GM19395 (cell line): ENCODE measurements around the gene HIF3A.

Experiments
- ATAC-seq: cut with Tn5 transposase; IDR thresholded peaks from one replicate; pipeline ENCODE4 v1.9.1; 2021; ENCODE audit warnings: mild to moderate bottlenecking, moderate library complexity; ENCODE audit not compliant: unreplicated experiment

HIF3A gene

DNA sequence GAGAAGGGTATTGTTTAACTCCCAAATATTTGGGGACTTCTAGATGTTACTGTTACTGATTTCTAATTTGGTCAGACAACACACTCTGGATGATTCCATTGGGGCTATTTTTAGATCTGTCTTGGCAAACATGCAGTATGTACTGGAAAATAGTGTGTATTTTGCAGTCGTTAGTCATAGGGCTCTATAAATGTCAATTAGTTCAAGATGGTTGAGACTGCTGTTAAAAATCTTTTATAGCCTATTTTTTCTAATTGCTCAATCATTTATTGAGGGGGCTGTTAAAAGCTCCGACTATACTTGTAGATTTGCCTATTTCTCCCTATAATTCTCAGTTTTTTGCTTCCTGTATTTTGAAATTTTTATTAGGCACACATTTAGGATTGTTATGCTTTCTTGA is 81.4 kb downstream of the HIF3A start:
- ATAC-seq: no peak

DNA sequence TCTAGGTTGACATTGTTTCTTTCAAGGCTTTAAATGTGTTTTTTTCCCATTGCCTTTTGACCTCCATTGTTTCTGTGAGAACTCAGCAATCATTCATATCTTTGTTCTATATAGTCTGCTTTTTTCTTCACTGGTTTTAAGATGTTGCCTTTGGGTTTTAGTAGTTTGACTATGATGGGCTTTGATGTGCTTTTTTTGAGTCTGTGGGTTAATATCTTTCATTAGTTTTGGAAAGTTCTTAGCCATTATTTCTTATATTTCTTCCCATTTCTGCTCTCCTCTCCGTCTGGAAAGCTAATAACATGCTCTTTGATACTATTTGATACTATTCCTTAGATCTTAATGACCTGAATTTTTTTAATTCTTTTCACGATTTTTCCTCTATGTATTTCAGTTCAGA is 83.8 kb downstream of the HIF3A start:
- ATAC-seq: no peak

DNA sequence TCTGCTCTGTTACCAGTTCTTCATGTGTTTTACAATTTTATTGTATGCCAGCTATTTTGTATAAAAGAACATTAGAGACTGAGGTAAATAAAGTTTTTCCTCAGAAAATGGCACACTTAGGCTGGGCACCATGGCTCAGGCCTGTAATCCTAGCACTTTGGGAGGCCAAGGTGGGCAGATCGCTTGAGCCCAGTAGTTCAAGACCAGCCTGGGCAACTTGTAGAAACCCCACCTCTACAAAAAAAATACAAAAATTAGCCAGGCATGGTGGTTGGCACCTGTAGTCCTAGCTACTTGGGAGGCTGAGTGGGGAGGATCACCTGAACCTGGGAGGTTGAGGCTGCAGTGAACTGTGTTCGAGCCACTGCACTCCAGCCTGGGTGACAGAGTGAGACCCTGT is 84.5 kb downstream of the HIF3A start:
- ATAC-seq: no peak

DNA sequence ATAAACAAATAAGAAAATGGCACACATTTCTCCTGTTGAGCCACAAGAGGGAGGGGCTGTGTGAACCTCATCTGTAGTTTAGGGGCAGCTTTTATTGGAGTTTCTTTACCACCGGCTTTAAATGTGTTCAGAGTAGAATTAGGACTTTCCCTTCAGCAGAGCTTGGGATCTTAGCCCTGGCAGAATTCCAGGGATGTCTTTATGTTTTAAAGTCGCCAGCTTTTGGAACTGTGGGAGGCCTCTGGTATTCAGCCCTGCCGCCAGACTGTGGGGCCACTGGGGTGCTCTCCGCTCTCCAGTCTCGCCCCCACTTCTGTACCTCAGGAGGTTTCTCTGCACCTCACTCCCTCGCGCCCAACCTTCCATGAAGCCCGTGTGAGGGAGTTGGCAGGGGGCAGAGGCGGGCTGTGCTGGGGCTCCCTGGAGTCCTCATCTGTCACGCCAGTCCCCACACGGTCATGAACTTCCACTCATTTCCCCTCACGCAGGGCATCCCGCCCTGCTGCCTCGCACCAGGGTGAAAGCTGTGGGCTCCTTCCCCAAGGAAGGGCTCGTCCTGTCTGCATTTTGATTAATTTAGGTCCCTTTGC is 85.0 kb downstream of the HIF3A start:
- no peak for ATAC-seq

DNA sequence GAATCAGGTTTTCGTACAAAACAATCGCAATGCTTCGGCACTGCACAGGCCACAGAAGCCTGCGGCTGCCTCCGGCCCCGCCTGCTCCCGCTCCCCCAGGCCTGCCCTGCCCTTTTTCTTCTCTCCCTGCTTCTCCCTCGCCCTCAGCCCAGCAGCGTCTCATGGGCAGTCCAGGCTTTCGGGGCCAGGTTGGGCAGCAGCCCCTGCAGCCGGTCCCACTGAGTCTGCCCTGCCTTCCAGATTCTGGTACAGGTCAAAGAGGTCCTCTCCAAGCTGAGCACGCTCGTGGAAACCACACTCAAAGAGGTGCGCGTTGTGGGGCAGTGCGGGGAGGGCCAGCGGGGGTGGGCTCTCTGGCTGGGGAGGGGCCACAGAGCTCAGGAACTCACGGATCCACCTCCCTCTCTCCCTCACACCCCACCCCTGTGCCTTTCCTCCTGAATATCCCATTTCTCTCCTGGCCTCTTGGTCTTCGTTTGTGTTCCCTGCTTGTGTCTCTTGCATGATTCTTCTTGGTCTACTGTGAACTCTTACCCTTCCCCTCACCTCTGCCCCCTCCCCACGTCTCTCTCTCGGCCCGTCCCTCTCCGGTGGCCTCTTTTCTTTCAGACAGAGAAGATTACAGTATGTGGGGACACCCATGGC is 86.5 kb downstream of the HIF3A start:
- no peak for ATAC-seq

GRCh38 chr19:46383846-46384245 is 87.0 kb downstream of the HIF3A start:
- no peak for ATAC-seq

DNA sequence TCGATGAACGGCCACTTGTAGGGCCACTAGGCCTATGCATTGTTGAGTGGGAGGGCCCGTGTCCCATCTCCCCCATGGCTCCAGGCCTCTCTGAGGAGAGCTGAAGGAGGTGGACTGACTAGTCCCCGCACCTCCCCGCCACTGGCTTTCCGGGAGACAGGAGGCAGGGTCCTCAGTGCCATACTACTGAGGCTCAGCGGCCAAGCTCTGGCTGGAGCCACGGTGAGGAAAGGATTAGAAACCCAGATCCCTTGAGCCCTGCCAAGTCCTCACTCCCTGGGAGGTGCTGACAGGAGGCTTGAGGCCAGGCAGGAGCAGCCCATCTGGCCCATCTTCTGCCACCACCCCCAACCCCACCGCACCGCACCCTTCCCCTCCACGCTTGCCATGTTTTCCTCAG is 87.6 kb downstream of the HIF3A start:
- ATAC-seq: no peak

- ATAC-seq: no peak
Observed at GRCh38 chr19:46385636-46386035, 88.8 kb downstream of the HIF3A start.

- ATAC-seq: no peak
Observed at GRCh38 chr19:46386151-46386550, 89.3 kb downstream of the HIF3A start.

GRCh38 chr19:46386996-46387712 is 90.3 kb downstream of the HIF3A start:
- ATAC-seq: no peak

GRCh38 chr19:46387713-46388130 is 90.9 kb downstream of the HIF3A start:
- ATAC-seq: no peak

- no peak for ATAC-seq
Observed at GRCh38 chr19:46388311-46389095, 91.7 kb downstream of the HIF3A start.

DNA sequence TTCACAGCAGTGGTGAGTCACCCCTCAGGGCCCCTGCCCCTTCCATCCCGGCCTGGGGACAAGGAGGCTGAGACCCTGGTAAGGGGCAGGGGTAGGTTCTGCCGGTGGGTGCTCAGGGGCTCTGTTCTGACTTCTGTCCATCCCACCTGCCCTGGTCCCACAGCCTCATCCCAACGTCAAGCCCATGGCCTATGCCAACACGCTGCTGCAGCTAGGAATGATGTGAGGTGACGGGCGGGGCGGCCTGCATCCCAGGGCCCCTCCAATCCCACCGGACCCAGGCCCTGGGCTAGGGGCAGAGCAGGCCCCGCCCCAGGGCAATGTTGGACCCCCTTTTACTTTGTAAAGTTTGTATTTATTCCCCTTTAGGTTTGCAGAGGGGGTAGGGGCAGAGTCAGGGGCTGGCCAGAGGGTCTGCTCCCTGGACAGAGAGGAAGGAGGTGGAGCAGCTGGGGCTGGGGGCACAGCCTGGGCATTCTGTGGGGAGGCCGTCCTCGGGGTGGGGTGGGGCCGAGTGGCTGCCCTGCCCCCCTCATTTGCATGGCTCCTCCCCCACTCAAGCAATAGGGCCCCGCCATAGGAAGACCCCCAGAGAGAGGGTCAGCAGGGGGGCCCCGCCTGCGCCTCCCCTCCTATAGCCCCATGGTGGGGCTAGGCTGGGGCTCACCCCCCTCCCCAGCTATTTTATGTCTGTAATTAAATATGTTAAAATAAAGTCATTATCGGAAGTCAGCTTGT is 93.4 kb downstream of the HIF3A start:
- no peak for ATAC-seq

DNA sequence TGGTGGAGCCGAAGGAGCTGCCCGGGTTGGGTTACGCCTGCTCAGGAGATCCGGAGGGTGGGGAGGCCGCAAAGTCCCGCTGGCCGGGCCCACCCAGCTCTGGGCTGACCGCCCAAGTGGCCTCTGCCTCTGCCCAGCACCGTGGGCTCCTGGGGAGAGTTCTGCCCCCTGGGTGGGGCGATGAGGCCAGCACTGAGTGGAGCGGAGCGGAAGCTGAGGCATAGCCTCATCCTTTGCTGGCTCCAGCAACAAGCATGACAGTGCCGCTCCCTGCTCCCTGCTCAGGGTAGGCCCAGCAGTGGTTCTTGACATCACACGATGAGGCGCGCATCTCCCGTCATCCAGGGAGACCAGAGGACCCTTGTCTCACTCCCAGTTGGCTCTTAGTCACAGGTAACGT is 94.0 kb downstream of the HIF3A start:
- no peak for ATAC-seq

DNA sequence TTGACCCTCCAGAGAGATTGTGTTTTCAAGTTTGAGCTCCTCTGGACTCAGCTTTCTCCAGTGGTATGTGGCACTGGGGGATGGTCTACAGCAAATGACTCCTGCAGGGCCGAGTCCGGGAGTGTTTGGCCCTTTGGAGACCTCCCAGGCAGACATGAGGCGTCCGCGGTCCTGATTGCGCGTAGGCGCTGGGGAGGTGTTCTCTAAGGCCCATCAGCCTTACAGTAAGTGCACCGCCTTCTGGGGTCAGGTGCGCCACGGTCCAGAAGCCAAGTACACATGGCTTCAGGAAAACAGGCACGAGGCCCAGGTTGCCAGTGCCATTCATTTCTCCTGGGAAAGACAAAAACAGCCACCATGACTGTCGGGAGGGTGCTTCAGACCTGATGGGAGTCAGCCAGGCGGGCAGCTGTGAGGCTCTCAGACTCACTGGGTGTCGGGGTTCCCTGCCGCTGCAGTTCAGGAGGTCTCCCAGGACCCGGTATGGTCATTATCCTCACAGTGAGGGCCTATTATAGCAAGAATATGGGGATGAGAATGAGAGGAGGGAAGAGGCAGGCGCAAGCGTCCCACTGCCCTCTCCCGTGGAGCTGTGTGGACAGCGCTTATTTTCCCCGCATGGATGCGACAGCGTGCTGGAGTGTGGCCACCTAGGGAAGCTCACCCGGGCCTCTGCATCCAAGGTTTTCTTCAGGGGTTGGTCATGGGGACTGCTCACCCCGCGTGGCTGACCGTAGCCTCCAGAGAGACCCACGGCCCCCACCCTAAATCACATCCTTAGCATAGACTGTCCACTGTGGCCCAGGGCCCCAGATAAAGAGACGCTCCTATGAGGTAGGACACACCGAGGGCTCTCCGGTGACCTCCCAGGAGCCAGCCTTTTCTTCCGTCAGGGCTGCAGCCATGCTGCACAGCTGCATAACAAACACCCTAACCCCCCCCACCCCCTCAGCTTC is 94.7 kb downstream of the HIF3A start:
- ATAC-seq: no peak

DNA sequence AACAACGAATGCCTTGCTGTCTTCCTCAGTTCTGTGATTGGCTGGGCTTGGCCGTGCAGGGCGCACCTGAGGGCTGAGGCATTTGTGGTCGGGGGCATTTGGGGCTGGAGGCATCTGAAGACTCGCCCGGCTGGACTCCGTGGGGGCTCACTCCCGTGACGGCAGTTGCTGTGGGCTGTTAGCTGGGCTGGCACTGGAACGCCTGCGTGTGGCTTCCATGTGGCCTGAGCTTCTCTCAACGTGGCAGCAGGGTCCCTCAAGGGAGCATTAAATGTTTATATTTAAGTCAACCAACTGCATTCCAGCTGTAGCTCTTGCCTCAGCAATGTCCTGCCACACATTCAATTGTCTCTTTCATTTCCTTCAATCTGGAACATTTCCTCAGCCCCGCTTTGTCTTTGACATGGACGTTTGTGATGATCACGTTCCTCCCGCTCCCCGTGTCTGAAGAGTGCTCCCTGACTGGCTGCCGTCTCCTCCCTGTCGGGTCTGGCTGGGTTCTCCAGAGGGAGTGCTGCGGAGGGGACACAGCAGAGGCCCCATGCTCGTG is 95.5 kb downstream of the HIF3A start:
- no peak for ATAC-seq

DNA sequence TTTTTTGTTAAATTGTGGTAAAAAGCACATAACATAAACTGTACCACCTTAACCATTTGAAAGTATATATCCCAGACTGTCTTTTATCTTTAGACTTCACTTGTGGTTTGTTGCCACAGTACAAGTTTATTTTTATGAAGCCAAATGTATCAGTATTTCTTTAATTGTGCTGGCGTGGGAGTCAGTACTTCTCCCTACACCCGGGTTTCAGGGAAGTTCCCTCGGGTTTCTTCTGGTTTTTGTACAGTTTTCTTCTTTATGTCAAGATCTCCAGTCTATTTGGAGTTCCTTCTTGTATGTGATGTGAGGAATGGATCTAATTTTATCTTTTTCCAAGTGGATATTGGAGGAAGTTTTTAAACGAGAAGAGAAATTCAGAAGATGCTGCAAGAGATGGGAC is 96.0 kb downstream of the HIF3A start:
- ATAC-seq: no peak
